ENCODE measurements around the gene KLF7. TPM values are rescaled to one million over a fixed set of nuclear protein-coding genes. Genes with fewer than 3 reads are reported as not detected.

Gene KLF7
- total RNA-seq, 1 experiment from 2014 or later: 17.1 TPM

DNA sequence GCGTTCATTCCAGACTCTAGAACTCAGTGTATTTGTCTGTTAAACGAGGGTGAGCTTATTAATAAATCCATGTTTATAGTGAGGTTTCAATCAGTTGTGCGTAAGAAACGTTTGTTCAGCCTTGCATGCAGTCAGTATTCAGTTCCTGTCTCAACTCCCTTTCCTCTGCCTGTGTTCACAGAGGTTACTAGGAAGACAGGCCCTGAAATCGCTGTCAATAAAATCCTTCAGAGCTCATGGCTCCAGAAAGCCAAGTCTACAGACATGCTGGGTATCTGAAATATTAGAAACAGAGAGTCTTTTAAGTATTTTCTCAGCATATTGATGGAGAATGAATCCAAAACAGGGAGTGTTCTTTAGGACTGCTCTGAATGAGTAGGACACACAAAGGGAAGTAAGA, 75.4 kb downstream of the KLF7 start:
- Histone ChIP-seq H3K4me1 (ENCODE audit: control insufficient read depth, insufficient read depth, low read length) (no peaks in the 10 kb centered on the region; the same call in none of the 2 replicates), H3K9me3 (ENCODE audit: control insufficient read depth, insufficient read depth, low read depth, low read length) (no peaks in the 10 kb centered on the region), H3K27me3 (ENCODE audit: control insufficient read depth, insufficient read depth, low read length) (no peaks in the 10 kb centered on the region), H3K27ac (ENCODE audit: low read length) (no peak overlapping the region), H3K36me3 (ENCODE audit: control insufficient read depth, insufficient read depth, low read length) (no peaks in the 10 kb centered on the region), H3K4me3 (ENCODE audit: low read depth in 2 of 2, low read length in 2 of 2) (no peak overlapping the region)
- DNase-seq (ENCODE audit: low read depth, low spot score) (no peak), ATAC-seq (no peak)
- no peak for TF ChIP-seq TCF7L2 (IDR thresholded peaks at IDR 0.05; ENCODE audit: low read depth, low read length)
- TF ChIP-seq, protein P1, sequence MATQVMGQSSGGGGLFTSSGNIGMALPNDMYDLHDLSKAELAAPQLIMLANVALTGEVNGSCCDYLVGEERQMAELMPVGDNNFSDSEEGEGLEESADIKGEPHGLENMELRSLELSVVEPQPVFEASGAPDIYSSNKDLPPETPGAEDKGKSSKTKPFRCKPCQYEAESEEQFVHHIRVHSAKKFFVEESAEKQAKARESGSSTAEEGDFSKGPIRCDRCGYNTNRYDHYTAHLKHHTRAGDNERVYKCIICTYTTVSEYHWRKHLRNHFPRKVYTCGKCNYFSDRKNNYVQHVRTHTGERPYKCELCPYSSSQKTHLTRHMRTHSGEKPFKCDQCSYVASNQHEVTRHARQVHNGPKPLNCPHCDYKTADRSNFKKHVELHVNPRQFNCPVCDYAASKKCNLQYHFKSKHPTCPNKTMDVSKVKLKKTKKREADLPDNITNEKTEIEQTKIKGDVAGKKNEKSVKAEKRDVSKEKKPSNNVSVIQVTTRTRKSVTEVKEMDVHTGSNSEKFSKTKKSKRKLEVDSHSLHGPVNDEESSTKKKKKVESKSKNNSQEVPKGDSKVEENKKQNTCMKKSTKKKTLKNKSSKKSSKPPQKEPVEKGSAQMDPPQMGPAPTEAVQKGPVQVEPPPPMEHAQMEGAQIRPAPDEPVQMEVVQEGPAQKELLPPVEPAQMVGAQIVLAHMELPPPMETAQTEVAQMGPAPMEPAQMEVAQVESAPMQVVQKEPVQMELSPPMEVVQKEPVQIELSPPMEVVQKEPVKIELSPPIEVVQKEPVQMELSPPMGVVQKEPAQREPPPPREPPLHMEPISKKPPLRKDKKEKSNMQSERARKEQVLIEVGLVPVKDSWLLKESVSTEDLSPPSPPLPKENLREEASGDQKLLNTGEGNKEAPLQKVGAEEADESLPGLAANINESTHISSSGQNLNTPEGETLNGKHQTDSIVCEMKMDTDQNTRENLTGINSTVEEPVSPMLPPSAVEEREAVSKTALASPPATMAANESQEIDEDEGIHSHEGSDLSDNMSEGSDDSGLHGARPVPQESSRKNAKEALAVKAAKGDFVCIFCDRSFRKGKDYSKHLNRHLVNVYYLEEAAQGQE (IDR thresholded peaks at IDR 0.05; ENCODE audit: insufficient read depth in 1 of 2, low read depth in 2 of 2, low read length in 1 of 2): no peak
- TF ChIP-seq CTCF (IDR thresholded peaks at IDR 0.05): no peak
- TF ChIP-seq SIN3A (IDR thresholded peaks at IDR 0.05; ENCODE audit: borderline replicate concordance, insufficient read depth, low read depth, low read length): no peak
- in situ Hi-C loops (cut with HindIII; ENCODE audit: low pct_unique_long_range_greater_than_20kb, low sequenced_read_pairs): no loop called here
- ChIA-PET CTCF (no interaction called here), POLR2A (no interaction called here)
- BruUV-seq (replicated peaks): no TSS peak
- intact Hi-C loops (cut with micrococcal nuclease; ENCODE audit: unreplicated experiment): no loop called here

GRCh38 chr2:207088839-207089238, 76.9 kb downstream of the KLF7 start:
- no peak overlapping the region for H3K4me3 ChIP-seq (ENCODE audit: low read depth in 2 of 2, low read length in 2 of 2)
- intact Hi-C loops (cut with micrococcal nuclease; ENCODE audit: unreplicated experiment): no loop called here
- H3K36me3 ChIP-seq (ENCODE audit: control insufficient read depth, insufficient read depth, low read length): no peaks in the 10 kb centered on the region
- no peaks in the 10 kb centered on the region for H3K27me3 ChIP-seq (ENCODE audit: control insufficient read depth, insufficient read depth, low read length)
- ATAC-seq (no peak), DNase-seq (ENCODE audit: low read depth, low spot score) (no peak)
- no peak for TF ChIP-seq SIN3A (IDR thresholded peaks at IDR 0.05; ENCODE audit: borderline replicate concordance, insufficient read depth, low read depth, low read length)
- TF ChIP-seq TCF7L2 (IDR thresholded peaks at IDR 0.05; ENCODE audit: low read depth, low read length): no peak
- TF ChIP-seq, protein P1 (IDR thresholded peaks at IDR 0.05; ENCODE audit: insufficient read depth in 1 of 2, low read depth in 2 of 2, low read length in 1 of 2): no peak
- TF ChIP-seq CTCF (IDR thresholded peaks at IDR 0.05): no peak
- TF ChIP-seq POLR2AphosphoS5 (IDR thresholded peaks at IDR 0.05; ENCODE audit: low read depth, low read length): no peak
- BruUV-seq (replicated peaks): no TSS peak
- ChIA-PET CTCF (no interaction called here), POLR2A (interaction anchor here (0.6 kb wide), 1 partner anchor 68 kb away, joined by 8 read pairs; no protein-coding TSS in a partner anchor)
- no peaks in the 10 kb centered on the region; the same call in none of the 2 replicates for H3K4me1 ChIP-seq (ENCODE audit: control insufficient read depth, insufficient read depth, low read length)
- H3K9me3 ChIP-seq (ENCODE audit: control insufficient read depth, insufficient read depth, low read depth, low read length): no peaks in the 10 kb centered on the region
- no peak overlapping the region for H3K27ac ChIP-seq (ENCODE audit: low read length)
- in situ Hi-C loops (cut with HindIII; ENCODE audit: low pct_unique_long_range_greater_than_20kb, low sequenced_read_pairs): no loop called here
